Kidney epithelial cell (primary cell): ENCODE measurements around the gene PER2. TPM values are rescaled to one million over a fixed set of nuclear protein-coding genes. Genes with fewer than 3 reads are reported as not detected.

Experiments
- DNase-seq: peaks from one replicate; pipeline ENCODE4 v3.0.0-alpha.2; 2010; ENCODE audit warnings: low read depth
- H3K27me3 ChIP-seq: 2 replicates; pipeline ENCODE4 v1.6.0; 2011; ENCODE audit warnings: low read length; ENCODE audit not compliant: control insufficient read depth, insufficient read depth
- H3K36me3 ChIP-seq: 2 replicates; pipeline ENCODE4 v1.5.1; 2011; ENCODE audit warnings: low read length; ENCODE audit not compliant: control insufficient read depth, insufficient read depth
- H3K4me3 ChIP-seq: 2 replicates; pipeline ENCODE4 v1.5.1; 2011; ENCODE audit warnings: low read depth, mild to moderate bottlenecking, control low read depth, low read length
- total RNA-seq: library from RNA; depleted of rRNA; stranded (reverse); fragments of >200 nt; gene quantifications from 2 replicates; pipeline ENCODE4 v1.2.3, GENCODE V29; 2015
- TF ChIP-seq, protein P1 (sequence below): IDR thresholded peaks from 2 replicates; pipeline ENCODE4 v1.5.1; 2011; ENCODE audit warnings: mild to moderate bottlenecking, moderate library complexity, low read length, control low read depth, inconsistent platforms; ENCODE audit not compliant: insufficient read depth, poor library complexity, severe bottlenecking

Gene PER2
- total RNA-seq, 1 donor from 2014 or later, result 3.3 TPM

DNA sequence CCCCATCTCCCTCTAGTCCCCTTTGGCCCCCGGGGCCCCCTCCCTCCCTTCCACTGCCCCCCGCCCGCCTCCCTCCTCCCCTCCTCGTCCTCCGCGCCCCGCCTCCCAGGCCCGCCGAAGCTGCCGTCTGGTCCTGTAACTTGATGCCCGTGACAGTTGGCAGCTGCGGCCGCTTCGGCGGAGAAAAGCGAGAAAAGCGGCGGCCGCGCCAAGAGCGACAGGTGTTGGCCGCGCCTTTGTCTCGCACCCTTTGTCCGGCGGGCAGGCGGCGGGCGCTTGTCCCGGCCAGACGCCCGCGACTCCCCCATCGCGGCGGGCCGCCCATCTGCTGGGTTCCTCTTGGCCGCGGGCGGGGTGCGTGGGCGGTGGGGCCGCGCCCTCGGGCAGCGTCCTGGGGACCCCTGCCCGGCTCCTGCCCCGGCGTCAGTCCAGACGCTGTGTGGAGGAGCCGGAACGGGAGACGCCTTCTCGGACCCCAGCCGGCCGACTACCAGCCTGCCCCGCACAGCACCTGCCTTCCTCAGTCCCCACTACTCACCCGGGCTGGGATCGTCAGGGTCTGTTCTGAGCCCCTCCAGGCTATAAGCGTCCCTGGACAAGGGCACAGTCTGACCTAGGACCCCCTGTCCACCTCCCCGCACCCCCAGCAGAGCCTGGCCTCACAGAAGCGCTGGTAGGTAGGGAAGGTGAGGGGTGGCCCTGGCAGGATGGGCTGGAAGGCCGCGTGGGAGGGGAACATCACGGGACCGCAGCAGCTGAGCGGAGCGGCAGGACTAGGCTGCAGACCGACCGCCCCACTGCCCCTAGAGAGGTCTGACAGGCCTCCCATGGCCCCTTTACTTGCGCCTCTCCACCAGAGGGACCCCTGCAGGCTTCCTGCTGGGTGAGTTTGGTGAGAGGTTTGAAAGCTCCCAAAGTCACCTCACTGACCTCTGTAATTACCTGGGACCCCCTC lies 47.4 kb downstream of the PER2 start:
- Histone ChIP-seq H3K36me3 (no peaks in the 10 kb centered on the region), H3K27me3 (peaks cover 12% of the 10 kb centered on the region), H3K4me3 (peak overlapping the region; percentile 39)
- DNase-seq, result no peak
- TF ChIP-seq, protein P1, sequence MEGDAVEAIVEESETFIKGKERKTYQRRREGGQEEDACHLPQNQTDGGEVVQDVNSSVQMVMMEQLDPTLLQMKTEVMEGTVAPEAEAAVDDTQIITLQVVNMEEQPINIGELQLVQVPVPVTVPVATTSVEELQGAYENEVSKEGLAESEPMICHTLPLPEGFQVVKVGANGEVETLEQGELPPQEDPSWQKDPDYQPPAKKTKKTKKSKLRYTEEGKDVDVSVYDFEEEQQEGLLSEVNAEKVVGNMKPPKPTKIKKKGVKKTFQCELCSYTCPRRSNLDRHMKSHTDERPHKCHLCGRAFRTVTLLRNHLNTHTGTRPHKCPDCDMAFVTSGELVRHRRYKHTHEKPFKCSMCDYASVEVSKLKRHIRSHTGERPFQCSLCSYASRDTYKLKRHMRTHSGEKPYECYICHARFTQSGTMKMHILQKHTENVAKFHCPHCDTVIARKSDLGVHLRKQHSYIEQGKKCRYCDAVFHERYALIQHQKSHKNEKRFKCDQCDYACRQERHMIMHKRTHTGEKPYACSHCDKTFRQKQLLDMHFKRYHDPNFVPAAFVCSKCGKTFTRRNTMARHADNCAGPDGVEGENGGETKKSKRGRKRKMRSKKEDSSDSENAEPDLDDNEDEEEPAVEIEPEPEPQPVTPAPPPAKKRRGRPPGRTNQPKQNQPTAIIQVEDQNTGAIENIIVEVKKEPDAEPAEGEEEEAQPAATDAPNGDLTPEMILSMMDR, result peak; percentile 7

DNA sequence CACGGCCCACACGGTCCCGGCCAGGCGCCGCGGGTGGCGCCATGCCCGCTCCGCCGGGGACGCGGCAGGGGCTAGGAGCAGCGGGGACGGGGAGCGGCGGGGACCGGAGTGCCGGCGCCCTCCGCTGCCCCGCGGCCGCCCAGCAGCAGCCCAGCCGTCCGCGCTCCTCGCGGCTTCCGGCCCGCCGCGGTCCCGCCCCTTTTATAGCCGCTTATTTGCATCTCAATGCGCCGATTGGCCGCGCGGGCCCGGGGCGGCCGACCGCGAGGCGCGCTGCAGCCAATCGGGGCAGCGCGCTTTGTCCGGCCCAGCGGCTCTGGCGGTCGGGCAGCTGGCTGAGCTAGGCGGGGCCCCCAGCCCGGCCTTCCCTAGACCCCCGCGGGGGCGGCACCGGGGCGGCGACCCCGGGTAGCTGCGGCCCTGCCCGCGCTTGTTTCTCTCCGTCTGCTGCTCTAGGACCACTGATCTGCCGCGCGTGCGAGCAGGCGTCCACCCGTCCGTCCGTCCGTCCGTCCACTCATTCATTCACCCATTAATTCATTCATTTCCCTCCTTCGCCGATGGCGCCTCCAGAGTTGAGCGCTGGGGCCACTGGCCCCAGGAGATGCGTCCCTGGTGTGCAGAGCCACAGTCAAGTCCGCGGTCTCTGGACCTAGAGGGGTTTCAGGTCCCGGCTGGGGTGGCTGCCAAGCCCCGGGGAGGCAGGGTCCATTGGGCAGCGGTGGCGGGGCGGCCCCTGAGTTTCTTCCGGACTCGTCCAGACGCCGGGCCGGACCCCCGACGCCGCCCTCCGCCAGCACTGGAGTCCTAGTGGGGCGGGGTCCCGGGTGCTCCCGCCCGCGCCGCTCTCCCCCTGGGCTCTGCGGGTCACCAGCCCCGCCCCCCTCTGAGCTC lies 48.3 kb downstream of the PER2 start, which contains the start of gene HES6:
Gene HES6 (minus strand): TSS at position 176 of the 894 bp plus-strand sequence. CDS start 133 bp downstream, at position 43.
- no peak for DNase-seq
- TF ChIP-seq, protein P1, result no peak

DNA sequence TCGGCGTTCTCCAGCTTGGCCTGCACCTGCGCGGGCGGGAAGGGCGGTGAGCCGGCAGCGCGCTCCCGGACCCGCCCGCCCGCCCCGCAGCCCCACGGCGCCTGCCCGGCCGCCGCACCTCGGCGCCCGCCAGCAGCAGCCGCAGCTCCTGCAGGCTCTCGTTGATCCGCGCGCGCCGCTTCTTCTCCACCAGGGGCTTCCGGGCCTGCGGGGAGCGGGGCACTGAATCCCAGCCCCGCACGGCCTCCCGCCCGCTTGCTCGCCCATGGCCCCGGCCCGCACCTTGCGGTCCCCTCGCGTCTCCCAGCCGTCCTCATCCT lies 48.9 kb downstream of the PER2 start:
- no peak for DNase-seq
- TF ChIP-seq, protein P1, result no peak
- Histone ChIP-seq H3K27me3 (peaks cover 12% of the 10 kb centered on the region), H3K36me3 (no peaks in the 10 kb centered on the region), H3K4me3 (peak overlapping the region; percentile 63)

More for the DNA sequence above, 48.3 kb downstream of the PER2 start, which contains the start of gene HES6:
- H3K27me3 ChIP-seq, result peaks cover 12% of the 10 kb centered on the region
- H3K36me3 ChIP-seq, result no peaks in the 10 kb centered on the region
- peak within 1 kb of the TSS; percentile 63 for H3K4me3 ChIP-seq

DNA sequence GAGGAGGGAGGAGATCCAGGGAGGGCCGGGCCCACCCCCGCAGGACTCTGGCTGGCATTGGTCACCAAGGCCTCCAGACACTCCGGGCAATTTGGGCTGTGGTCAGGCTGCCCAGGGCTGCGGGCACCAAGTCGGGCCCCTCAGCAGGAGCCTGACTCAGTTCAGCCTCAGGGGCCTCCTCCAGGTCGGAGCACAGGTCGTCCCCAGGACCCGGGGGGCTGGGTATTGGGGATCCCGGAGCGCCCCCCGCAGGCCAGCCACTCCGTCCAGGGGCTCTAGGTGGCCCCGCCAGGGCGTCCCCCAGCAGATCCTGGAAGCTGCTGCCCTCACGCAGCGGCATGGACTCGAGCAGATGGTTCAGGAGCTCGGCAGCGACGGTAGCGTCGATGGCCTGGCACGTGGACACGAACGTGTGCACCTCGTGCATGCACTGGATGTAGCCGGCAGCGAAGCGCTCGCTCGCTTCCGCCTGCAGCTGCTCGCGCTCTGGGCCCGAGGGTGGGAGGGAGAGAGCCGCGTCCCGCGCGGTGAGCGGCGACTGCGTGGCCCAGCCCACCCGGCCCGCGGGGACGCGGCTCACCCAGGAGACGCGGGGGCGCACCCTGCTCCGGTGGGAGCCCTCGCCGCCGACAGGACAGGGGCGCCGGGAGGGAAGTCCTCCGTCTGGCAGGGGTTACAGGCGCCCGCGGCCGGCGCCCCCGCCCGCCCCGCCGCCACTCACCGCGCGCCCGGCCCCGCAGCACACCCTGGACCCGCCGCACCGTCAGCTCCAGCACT lies 49.5 kb downstream of the PER2 start:
- no peak for DNase-seq
- H3K4me3 ChIP-seq, result peak overlapping the region; percentile 63

DNA sequence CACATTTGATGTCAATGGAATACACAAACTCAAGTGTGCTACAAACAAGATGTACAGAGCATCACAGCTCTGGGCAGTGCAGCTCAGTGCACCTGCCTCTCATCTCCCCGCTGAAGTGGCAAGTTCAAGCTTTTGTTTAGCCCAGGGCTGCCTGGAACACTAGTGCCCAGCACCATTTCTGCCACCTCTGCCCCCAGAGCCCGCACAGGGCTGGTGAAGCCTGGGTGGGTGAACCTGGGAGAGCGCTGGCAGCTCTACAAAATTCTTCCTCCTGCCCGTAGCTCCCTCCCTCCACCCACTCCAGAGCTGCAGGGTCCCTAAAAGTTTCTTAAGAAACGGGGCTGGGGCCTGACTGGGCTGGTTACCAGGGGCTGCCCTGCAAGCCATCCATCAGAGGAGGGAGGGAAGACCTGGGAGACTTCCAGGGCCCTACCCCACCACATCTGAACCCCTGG lies 50.1 kb downstream of the PER2 start:
- DNase-seq, result no peak
- Histone ChIP-seq H3K36me3 (no peaks in the 10 kb centered on the region), H3K27me3 (peaks cover 12% of the 10 kb centered on the region), H3K4me3 (no peak overlapping the region)
- TF ChIP-seq, protein P1, result no peak

More for the DNA sequence above, 49.5 kb downstream of the PER2 start:
- peaks cover 12% of the 10 kb centered on the region for H3K27me3 ChIP-seq
- TF ChIP-seq, protein P1, result no peak
- no peaks in the 10 kb centered on the region for H3K36me3 ChIP-seq
